ENCODE results near the gene TOR1AIP2. TPM values are rescaled to one million over a fixed set of nuclear protein-coding genes. Genes with fewer than 3 reads are reported as not detected.
A peak's percentile ranks its signal among the peaks of the same experiment; 100 is the strongest.

The TOR1AIP2 gene
- total and polyA plus RNA-seq, 7 donors = 4.2 to 47.9 (median 43.2) TPM

GRCh38 chr1:179823693-179824092, 53.9 kb downstream of the TOR1AIP2 start:
- DNase-seq = peak; percentile 35

GRCh38 chr1:179822065-179822464, 55.5 kb downstream of the TOR1AIP2 start:
- 84 to 90% methylated on average over 2 of the region's 2 CpGs for WGBS, 2 donors

More at GRCh38 chr1:179823693-179824092, 53.9 kb downstream of the TOR1AIP2 start:
- H3K4me1 ChIP-seq = no peaks in the 10 kb centered on the region
- H3K36me3 ChIP-seq = no peaks in the 10 kb centered on the region
- H3K9me3 ChIP-seq = no peaks in the 10 kb centered on the region
- no peak overlapping the region for H3K4me3 ChIP-seq
- intact Hi-C loops (cut with DNase I) = no loop called here
- TF ChIP-seq EP300 (IDR thresholded peaks at IDR 0.05) (no peak), POLR2AphosphoS5 (IDR thresholded peaks at IDR 0.05) (no peak), POLR2A (IDR thresholded peaks at IDR 0.05) (no peak), CTCF (IDR thresholded peaks at IDR 0.05) (no peak)
- H3K27me3 ChIP-seq = peaks cover 0 to 3% (median 0%) of the 10 kb centered on the region in 3 donors
- 91 to 96% methylated on average over 4 of the region's 4 CpGs for WGBS, 2 donors
- H3K27ac ChIP-seq = no peak overlapping the region

GRCh38 chr1:179821524-179821923, 56.1 kb downstream of the TOR1AIP2 start:
- 85 to 92% methylated on average over 9 of the region's 9 CpGs for WGBS, 2 donors
- no peak overlapping the region for H3K4me3 ChIP-seq
- TF ChIP-seq CTCF (IDR thresholded peaks at IDR 0.05) = no peak
- no peak for TF ChIP-seq POLR2A (IDR thresholded peaks at IDR 0.05)
- TF ChIP-seq EP300 (IDR thresholded peaks at IDR 0.05) = no peak
- no peak for TF ChIP-seq POLR2AphosphoS5 (IDR thresholded peaks at IDR 0.05)
- no peak overlapping the region for H3K27ac ChIP-seq
- intact Hi-C loops (cut with DNase I) = no loop called here
- peaks cover 0 to 3% (median 0%) of the 10 kb centered on the region in 3 donors for H3K27me3 ChIP-seq
- H3K9me3 ChIP-seq = no peaks in the 10 kb centered on the region
- H3K4me1 ChIP-seq = no peaks in the 10 kb centered on the region
- H3K36me3 ChIP-seq = no peaks in the 10 kb centered on the region
- DNase-seq = peak; percentile 30

More at GRCh38 chr1:179822065-179822464, 55.5 kb downstream of the TOR1AIP2 start:
- DNase-seq = no peak
- H3K4me3 ChIP-seq = no peak overlapping the region
- no peaks in the 10 kb centered on the region for H3K9me3 ChIP-seq
- intact Hi-C loops (cut with DNase I) = no loop called here
- no peaks in the 10 kb centered on the region for H3K36me3 ChIP-seq
- TF ChIP-seq EP300 (IDR thresholded peaks at IDR 0.05) (no peak), CTCF (IDR thresholded peaks at IDR 0.05) (no peak), POLR2A (IDR thresholded peaks at IDR 0.05) (no peak), POLR2AphosphoS5 (IDR thresholded peaks at IDR 0.05) (no peak)
- no peak overlapping the region for H3K27ac ChIP-seq
- H3K4me1 ChIP-seq = no peaks in the 10 kb centered on the region
- H3K27me3 ChIP-seq = peaks cover 0 to 3% (median 0%) of the 10 kb centered on the region in 3 donors

- 86 to 87% methylated on average over 9 of the region's 9 CpGs for WGBS, 2 donors
- Histone ChIP-seq H3K36me3 (no peaks in the 10 kb centered on the region), H3K4me3 (no peak overlapping the region), H3K27ac (no peak overlapping the region), H3K4me1 (peaks cover 0 to 5% (median 4%) of the 10 kb centered on the region in 4 donors), H3K9me3 (no peaks in the 10 kb centered on the region), H3K27me3 (peaks cover 0 to 3% (median 0%) of the 10 kb centered on the region in 3 donors)
- intact Hi-C loops (cut with DNase I) = no loop called here
- TF ChIP-seq POLR2AphosphoS5 (IDR thresholded peaks at IDR 0.05) = no peak
- no peak for TF ChIP-seq EP300 (IDR thresholded peaks at IDR 0.05)
- TF ChIP-seq POLR2A (IDR thresholded peaks at IDR 0.05) = no peak
- no peak for TF ChIP-seq CTCF (IDR thresholded peaks at IDR 0.05)
- DNase-seq = peak; percentile 37
Measured at GRCh38 chr1:179820226-179820970, 57.2 kb downstream of the TOR1AIP2 start.
